Sigmoid colon (tissue), 7 donors: ENCODE measurements around the gene OAS2. TPM values are rescaled to one million over a fixed set of nuclear protein-coding genes. Genes with fewer than 3 reads are reported as not detected.

Experiments
- DNase-seq: peaks from one replicate; pipeline ENCODE4 v3.0.0-alpha.2; 2019
- H3K27ac ChIP-seq, 4 donors: fragments of 200-600 bp; sonication (generic); one replicate each; pipeline ENCODE4 v1.5.1; 2016 to 2019; ENCODE audit warnings: mild to moderate bottlenecking in 1 of 4
- H3K27me3 ChIP-seq, 3 donors: fragments of 200-600 bp; sonication (generic); one replicate each; pipeline ENCODE4 v1.5.1; 2019; ENCODE audit warnings: mild to moderate bottlenecking in 1 of 3
- H3K36me3 ChIP-seq, 4 donors: fragments of 200-600 bp; sonication (generic); one replicate each; pipeline ENCODE4 v1.5.1; 2016 to 2019
- H3K4me1 ChIP-seq, 4 donors: fragments of 200-600 bp; sonication (generic); one replicate each; pipeline ENCODE4 v1.5.1; 2017 to 2019
- H3K4me3 ChIP-seq, 4 donors: fragments of 200-600 bp; sonication (generic); one replicate each; pipeline ENCODE4 v1.5.1; 2017 to 2019; ENCODE audit warnings: mild to moderate bottlenecking in 2 of 4, moderate library complexity in 1 of 4
- H3K9me3 ChIP-seq, 4 donors: fragments of 200-600 bp in 3 of 4; sonication (generic) in 3 of 4; one replicate each; pipeline versions ENCODE4 v1.5.1 to v1.6.1; 2013 to 2019
- CTCF ChIP-seq, 4 experiments: fragments of 450-650 bp in 3 of 4; fragments of 200-600 bp in 1 of 4; IDR thresholded peaks; one replicate each; pipeline ENCODE4 v1.5.1; 2016 to 2019; ENCODE audit warnings: antibody characterized with exemption in 4 of 4, mild to moderate bottlenecking in 3 of 4, moderate library complexity in 2 of 4
- EP300 ChIP-seq, 4 donors: sonication (generic); formaldehyde crosslinking; IDR thresholded peaks; one replicate each; pipeline ENCODE4 v1.6.1; 2017; ENCODE audit warnings: antibody characterized with exemption in 4 of 4
- POLR2A ChIP-seq, 2 donors: fragments of 450-650 bp; IDR thresholded peaks; one replicate each; pipeline ENCODE4 v1.6.1; 2016; ENCODE audit warnings: antibody characterized with exemption in 2 of 2, mild to moderate bottlenecking in 2 of 2, moderate library complexity in 2 of 2
- POLR2AphosphoS5 ChIP-seq, 4 donors: sonication (generic); formaldehyde crosslinking; IDR thresholded peaks; one replicate each; pipeline ENCODE4 v1.6.1; 2017; ENCODE audit warnings: antibody characterized with exemption in 4 of 4
- WGBS, 2 donors: extraction: QIAGEN DNeasy Blood & Tissue Kit; methylation state at CpG; one replicate each; pipeline ENCODE4 v1.1.7; 2013; 5-methylcytosine and 5-hydroxymethylcytosine counted together
- intact Hi-C: fragments of 100-400 bp; cut with DNase I; formaldehyde crosslinking; loops from one replicate; pipeline ENCODE4 v1.15.1; 2023
- polyA plus RNA-seq, 3 donors: library from polyadenylated mRNA; stranded (reverse); fragments of 200-250 nt; gene quantifications; one replicate each; pipeline ENCODE4 v1.2.3, GENCODE V29; 2013
- total RNA-seq, 4 donors: library from RNA; depleted of rRNA; stranded (reverse); fragments of >200 nt; gene quantifications; one replicate each; pipeline ENCODE4 v1.1.0, GENCODE V29; 2016
- donor health status: healthy with polysubstance abuse.
- donor health status: Bipolar disorder and iron deficiency.
- donor health status: healthy.

The OAS2 gene
- total and polyA plus RNA-seq, 7 donors, result 2.0 to 28.8 (median 3.9) TPM

GRCh38 chr12:113006206-113006605 lies 27.9 kb downstream of the OAS2 start:
- H3K9me3 ChIP-seq, result peaks cover 0 to under 1% (median 0%) of the 10 kb centered on the region in 4 donors
- no peak overlapping the region for H3K27ac ChIP-seq
- TF ChIP-seq EP300 (IDR thresholded peaks at IDR 0.05) (no peak), POLR2A (IDR thresholded peaks at IDR 0.05) (no peak), CTCF (IDR thresholded peaks at IDR 0.05) (no peak), POLR2AphosphoS5 (IDR thresholded peaks at IDR 0.05) (no peak)
- DNase-seq, result no peak
- intact Hi-C loops, result loop anchor here (10.0 kb wide), 1 partner anchor 101 kb away; the partner anchor contains the start of gene OAS1
- peaks cover 0 to 5% (median 0%) of the 10 kb centered on the region in 4 donors for H3K36me3 ChIP-seq
- WGBS, 2 donors, result 89 to 91% methylated on average over 7 of the region's 7 CpGs
- no peaks in the 10 kb centered on the region for H3K4me1 ChIP-seq
- H3K27me3 ChIP-seq, result no peaks in the 10 kb centered on the region
- no peak overlapping the region for H3K4me3 ChIP-seq

- intact Hi-C loops, result loop anchor here (10.0 kb wide), 1 partner anchor 102 kb away; the partner anchor contains the start of gene OAS1
- no peaks in the 10 kb centered on the region for H3K4me1 ChIP-seq
- peaks cover 0 to 5% (median 0%) of the 10 kb centered on the region in 4 donors for H3K9me3 ChIP-seq
- H3K4me3 ChIP-seq, result no peak overlapping the region
- peaks cover 0 to 5% (median 0%) of the 10 kb centered on the region in 4 donors for H3K36me3 ChIP-seq
- H3K27me3 ChIP-seq, result no peaks in the 10 kb centered on the region
- no peak for TF ChIP-seq POLR2AphosphoS5 (IDR thresholded peaks at IDR 0.05)
- TF ChIP-seq EP300 (IDR thresholded peaks at IDR 0.05), result no peak
- TF ChIP-seq POLR2A (IDR thresholded peaks at IDR 0.05), result no peak
- no peak for TF ChIP-seq CTCF (IDR thresholded peaks at IDR 0.05)
- WGBS, 2 donors, result 92 to 93% methylated on average over 6 of the region's 6 CpGs
- DNase-seq, result no peak
- H3K27ac ChIP-seq, result no peak overlapping the region
Measured at GRCh38 chr12:113006641-113007040, 28.3 kb downstream of the OAS2 start.

- Histone ChIP-seq H3K27ac (no peak overlapping the region), H3K4me3 (no peak overlapping the region), H3K27me3 (no peaks in the 10 kb centered on the region), H3K4me1 (no peaks in the 10 kb centered on the region), H3K9me3 (peaks cover 0 to 5% (median 0%) of the 10 kb centered on the region in 4 donors), H3K36me3 (peaks cover 0 to 5% (median 0%) of the 10 kb centered on the region in 4 donors)
- no peak for DNase-seq
- intact Hi-C loops, result loop anchor here (10.0 kb wide), 1 partner anchor 102 kb away; the partner anchor contains the start of gene OAS1
- TF ChIP-seq EP300 (IDR thresholded peaks at IDR 0.05) (no peak), POLR2A (IDR thresholded peaks at IDR 0.05) (no peak), POLR2AphosphoS5 (IDR thresholded peaks at IDR 0.05) (no peak), CTCF (IDR thresholded peaks at IDR 0.05) (no peak)
- WGBS, 2 donors, result 74 to 92% methylated on average over 4 of the region's 4 CpGs
Measured at GRCh38 chr12:113007166-113007565, 28.8 kb downstream of the OAS2 start.

- TF ChIP-seq CTCF (IDR thresholded peaks at IDR 0.05) (no peak), POLR2A (IDR thresholded peaks at IDR 0.05) (no peak), POLR2AphosphoS5 (IDR thresholded peaks at IDR 0.05) (no peak), EP300 (IDR thresholded peaks at IDR 0.05) (no peak)
- Histone ChIP-seq H3K9me3 (peaks cover 0 to 5% (median 0%) of the 10 kb centered on the region in 4 donors), H3K27ac (no peak overlapping the region), H3K36me3 (peaks cover 0 to 5% (median 0%) of the 10 kb centered on the region in 4 donors), H3K4me1 (no peaks in the 10 kb centered on the region), H3K4me3 (no peak overlapping the region), H3K27me3 (peaks cover 0 to 3% (median 0%) of the 10 kb centered on the region in 3 donors)
- no peak for DNase-seq
- WGBS, 2 donors, result 86% methylated on average over 2 of the region's 2 CpGs
- intact Hi-C loops, result no loop called here
Measured at GRCh38 chr12:113010701-113011100, 32.4 kb downstream of the OAS2 start.

GRCh38 chr12:113014565-113014964 lies 36.2 kb downstream of the OAS2 start:
- H3K4me1 ChIP-seq, result no peaks in the 10 kb centered on the region
- no peak overlapping the region for H3K4me3 ChIP-seq
- no peak for TF ChIP-seq EP300 (IDR thresholded peaks at IDR 0.05)
- no peak for TF ChIP-seq POLR2AphosphoS5 (IDR thresholded peaks at IDR 0.05)
- TF ChIP-seq CTCF (IDR thresholded peaks at IDR 0.05), result no peak
- TF ChIP-seq POLR2A (IDR thresholded peaks at IDR 0.05), result no peak
- H3K36me3 ChIP-seq, result no peaks in the 10 kb centered on the region
- peaks cover 0 to 3% (median 0%) of the 10 kb centered on the region in 3 donors for H3K27me3 ChIP-seq
- peaks cover 0 to 5% (median 0%) of the 10 kb centered on the region in 4 donors for H3K9me3 ChIP-seq
- H3K27ac ChIP-seq, result no peak overlapping the region
- DNase-seq, result no peak
- intact Hi-C loops, result no loop called here
- 68 to 74% methylated on average over 9 of the region's 9 CpGs for WGBS, 2 donors
